Measurements from ENCODE around the gene PRR23E.
A peak's percentile ranks its signal among the peaks of the same experiment; 100 is the strongest.

Gene PRR23E

GRCh38 chr3:127164615-127165014 lies 28.3 kb upstream of the PRR23E start:
- DNase-seq, result no peak

DNA sequence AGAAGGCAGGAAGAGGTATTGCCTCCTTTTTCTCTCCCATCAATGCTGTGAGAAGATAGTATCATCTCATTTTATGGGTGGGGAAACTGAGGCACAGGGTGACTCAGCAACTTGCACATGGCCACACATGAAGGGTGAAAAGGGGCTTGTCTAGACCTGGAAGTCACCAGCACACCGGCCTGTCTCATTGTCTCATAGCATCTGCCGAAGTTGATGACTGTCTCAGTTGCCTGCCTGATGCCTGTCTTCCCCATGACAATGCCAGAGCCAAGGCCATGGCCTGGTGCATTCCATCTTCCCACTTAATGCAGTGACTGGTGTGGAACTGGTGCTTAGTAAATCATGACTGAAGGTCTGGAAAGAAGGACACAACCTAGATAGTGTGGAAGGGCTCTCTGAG lies 27.9 kb upstream of the PRR23E start:
- DNase-seq, result no peak

DNA sequence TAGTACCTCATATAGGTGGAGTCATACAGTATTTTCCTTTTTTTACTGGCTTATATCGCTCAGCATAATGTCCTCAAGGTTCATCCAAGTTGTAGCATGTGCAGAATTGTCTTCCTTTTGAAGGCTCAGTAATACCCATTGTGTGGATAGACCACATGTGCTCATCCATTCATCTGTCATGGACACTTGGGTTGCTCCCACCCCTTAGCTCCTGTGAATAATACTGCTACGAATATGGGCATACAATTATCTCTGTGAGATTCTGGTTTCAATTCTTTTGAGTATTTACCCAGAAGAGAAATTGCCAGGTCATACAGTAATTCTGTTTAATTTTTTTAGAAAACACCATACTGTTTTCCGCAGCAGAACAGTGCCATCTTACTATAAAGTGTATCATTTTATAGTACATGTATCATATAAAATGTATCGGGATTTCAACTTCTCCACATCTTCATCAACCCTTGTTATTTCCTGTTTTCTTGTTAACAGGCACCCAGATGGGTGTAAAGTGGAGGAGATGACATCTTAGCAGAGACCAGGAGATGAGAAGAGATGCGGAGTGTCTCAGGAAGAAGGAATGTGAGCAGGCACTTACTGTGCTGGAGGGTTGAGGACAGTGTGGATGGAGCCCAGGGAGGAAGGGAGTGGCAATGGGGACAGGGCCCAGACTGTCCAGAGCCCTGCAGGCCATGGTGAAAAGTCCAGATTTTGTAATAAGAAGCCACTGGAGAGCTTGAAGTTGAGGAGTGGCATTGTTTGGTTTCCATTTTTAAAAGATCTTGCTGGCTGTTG lies 27.0 kb upstream of the PRR23E start:
- DNase-seq, result no peak

DNA sequence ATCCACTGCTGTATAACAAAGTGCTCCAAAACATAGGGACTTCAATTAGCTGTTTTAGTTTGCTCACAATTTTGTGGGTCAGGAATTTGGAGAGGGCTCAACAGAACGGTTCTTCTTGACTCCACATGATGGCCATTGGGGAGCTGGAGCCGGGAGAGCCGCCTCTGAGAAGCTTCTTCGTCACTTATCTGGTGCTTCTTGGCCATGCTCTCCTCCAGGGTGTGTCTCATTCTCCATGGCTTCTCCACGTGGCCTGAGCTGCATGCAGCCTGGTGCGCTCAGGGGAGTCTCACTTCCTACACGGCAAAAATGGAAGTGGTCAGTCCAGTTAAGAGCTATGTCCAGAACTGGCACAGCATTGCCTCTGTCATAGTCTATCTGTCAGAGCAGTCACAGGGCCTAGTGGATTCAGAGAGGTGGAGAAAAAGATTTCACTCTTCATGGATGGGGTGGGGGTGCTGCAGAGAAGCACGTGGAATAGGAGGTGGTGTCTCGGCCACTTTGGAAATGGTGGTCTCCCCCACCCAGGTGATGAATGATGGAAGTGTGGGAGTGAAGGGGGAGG lies 26.3 kb upstream of the PRR23E start:
- no peak for DNase-seq

DNA sequence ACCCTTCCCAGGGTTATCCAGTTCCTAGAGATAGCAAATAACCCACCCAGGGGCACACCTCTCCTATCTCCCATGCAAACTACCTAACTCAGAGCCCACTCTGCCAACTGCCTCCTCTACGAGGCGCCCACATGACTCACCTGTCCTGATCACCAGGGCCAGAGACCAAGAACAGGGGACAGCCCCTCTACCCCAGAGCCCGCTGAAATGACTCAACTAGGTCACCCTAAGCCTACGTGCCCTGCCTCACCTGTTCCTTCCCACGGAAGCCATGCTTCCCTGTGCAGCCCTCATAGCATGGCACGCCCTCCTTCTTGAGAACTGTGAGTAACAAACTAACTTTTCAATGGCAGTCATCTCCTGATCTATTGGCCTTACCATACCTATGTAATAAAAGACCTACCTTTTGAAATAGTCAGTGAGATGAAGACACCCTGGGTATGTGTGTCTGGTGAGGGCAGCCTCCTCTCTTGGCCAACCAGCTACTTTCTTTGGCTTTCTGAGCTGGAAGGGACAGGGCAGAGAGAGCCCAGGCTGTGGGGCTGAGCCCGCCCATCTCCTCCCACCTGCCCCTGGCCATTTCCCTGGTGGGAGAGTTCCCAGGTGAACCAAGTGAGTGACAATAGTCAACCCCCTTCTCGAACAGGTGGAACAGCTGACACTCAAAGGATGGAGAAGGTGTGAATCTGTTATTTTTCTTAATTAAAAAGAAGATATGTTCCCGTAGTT lies 25.5 kb upstream of the PRR23E start:
- no peak for DNase-seq

DNA sequence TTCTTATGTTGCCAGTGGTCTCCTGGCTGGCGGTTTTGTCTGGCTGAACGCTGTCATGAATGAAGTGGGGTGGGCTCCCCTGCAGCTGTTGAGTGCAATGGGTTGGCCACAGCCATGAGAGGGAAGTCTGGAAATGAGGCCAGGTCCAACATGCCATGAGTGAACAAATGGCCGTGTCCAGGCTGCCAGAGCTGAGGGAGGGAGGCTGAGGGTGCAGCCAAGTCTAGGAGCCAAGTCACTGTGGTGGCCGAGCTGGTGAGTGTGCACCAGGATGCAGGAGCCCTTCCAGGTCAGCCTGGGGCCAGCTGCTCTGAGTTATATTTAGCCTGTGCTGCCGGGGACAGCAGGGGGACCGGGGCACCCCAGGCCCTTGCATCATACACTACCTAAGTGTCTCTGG lies 24.7 kb upstream of the PRR23E start:
- DNase-seq, result no peak

DNA sequence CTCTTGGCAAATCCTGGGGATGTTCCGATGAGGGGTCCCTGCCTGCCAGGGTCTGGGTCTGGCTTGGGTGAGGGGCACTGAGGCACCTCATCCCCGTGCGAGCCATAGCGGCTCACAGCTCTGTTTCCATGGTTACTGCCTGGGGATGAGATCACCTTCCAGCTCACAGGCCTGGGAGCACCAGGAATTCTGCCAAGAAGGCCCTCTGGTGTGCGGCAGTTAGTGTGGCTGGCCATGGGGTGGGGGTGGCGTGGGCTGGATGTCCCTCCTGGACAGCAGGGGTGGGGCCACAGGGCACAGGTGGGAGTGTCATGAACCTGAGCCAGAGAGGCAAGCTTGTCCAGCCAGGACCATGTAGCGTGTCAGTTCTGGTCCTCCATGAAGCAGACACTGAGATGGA lies 22.1 kb upstream of the PRR23E start:
- no peak for DNase-seq

DNA sequence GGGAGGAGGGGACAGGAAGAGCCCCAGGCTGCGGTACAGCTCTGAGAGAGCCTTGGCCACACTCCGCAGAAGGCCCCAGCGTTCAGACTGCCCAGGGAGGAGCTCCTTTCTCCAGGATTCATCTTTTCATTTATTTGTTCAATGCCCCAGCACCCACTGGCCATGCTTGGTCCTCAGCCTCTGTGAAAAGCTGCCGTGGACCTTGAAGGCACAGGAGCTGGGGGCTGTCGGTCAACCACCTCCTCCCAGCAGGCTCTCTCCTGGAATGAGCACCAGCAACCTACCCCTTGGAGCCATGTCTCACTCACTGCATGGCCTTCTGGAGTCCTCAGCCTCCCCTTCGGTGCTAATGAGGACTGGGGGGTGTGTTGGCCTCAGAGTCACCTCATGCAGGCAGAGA lies 21.6 kb upstream of the PRR23E start:
- no peak for DNase-seq

GRCh38 chr3:127171721-127172120 lies 21.2 kb upstream of the PRR23E start:
- no peak for DNase-seq

- DNase-seq, result no peak
Observed at GRCh38 chr3:127172211-127172610, 20.7 kb upstream of the PRR23E start.

DNA sequence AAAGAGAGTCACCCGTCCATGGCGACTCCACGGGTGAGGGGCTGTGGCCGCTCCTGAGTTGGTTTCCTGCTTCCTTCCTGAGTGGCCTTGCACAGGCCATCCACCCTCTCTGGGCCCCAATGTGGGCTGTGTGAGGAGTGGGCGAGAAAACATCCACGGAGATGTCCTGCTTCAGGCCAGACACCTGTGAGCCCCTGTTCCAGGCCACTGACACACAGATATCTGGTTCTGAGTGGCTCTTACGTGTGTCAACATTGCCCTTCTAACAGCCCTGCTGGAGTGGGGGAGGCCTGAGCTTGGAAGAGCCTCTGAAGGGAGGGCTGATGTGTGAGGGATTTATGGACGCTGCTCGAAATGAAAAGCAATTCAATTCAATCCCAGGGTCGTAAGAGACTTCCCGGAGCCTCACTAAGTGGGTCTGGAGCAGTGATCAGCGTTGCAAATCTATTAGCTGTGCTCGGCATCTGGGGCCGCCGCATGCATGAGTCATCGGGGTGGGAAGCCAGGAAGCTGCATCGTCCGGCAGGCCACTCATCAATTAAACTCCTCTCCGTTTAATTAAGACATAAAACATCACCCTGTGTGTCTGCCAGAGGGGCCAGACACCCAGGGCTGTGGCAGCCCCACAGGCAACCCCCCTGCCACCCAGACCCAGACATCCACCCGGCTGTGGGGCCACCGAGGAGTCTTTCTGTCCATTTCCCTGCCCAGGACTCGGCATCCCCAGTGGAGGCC lies 20.0 kb upstream of the PRR23E start:
- peak; percentile 42 for DNase-seq

GRCh38 chr3:127173516-127174166 lies 19.3 kb upstream of the PRR23E start:
- DNase-seq, result no peak

DNA sequence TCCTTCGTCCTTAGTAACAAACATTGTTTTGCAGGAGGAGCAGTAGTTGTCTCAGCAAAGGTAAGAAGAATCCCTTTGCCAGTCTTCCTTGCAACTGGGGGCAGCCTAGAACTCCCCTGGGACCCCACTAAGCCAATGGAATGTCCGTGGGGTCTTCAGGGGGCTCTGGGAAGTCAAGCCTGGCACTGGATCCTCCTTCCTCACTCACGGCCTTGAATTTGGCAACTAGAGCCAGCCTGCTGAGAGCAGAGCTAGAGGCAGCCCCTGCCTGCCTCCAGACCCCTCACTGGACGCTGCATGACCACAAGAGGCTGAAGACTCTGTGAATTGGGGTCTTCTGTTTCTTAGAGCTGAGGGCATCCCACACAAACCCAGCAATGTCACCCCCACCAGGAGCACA lies 18.6 kb upstream of the PRR23E start:
- DNase-seq, result no peak

GRCh38 chr3:127174715-127175140 lies 18.2 kb upstream of the PRR23E start:
- no peak for DNase-seq

DNA sequence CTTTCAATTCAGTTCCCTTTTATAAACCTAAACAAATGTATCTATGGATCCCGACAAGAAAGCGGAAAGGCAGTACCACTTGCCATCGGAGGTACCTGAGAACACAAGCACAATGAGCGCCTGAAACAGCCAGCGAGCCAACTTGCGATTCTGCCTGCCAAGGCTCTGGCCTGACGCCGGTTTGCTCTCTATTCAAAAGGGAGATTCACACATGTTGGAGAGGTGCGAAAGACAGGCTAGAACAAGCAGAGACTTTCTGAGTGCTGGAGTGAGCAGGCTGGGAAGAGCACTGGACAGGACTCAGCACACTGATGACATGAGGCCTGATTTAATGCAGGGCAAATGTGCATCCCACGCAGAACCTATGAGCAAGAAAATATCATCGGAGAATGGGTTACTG lies 17.7 kb upstream of the PRR23E start:
- DNase-seq, result no peak

- no peak for DNase-seq
Observed at GRCh38 chr3:127177226-127177625, 15.7 kb upstream of the PRR23E start.

DNA sequence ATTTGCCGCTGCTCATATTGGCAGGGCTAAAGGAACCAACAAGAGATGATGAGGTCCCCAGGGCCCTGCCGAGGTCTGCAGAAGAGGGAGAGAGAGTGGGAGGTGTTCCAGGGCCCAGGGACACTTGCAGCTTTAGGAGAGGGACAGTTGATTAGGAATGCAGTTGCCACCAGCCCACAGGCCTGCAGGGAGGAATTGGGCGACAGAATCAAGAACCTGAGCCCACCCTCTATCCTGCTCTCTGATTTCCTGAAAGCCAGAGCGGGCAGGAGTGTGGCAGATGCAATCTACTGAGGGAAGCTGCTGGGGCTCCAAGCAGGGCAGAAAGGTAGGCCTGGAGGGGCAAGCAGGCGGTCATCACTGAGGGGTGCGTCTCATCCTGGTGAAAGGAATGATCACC lies 12.1 kb upstream of the PRR23E start:
- no peak for DNase-seq

DNA sequence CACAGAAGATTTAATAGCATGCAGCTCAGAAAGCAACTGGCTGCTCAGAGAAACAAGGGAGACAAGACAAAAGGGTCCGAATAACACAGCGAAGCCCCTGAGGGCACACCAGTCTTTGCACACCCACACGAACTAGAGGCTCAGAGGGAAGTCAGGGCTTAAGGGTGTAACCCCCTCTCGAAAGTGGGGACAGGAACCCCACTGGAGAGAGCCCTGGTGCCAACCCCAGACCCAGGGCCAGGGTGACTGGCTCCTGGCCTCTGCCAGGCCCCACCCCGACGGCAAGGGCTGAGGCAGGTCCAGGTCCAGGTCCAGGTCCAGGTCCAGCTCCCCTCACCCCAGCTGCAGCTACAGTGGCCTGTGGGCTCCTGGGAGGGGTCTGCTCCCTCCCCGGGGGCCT lies 10.5 kb upstream of the PRR23E start:
- DNase-seq, result no peak

DNA sequence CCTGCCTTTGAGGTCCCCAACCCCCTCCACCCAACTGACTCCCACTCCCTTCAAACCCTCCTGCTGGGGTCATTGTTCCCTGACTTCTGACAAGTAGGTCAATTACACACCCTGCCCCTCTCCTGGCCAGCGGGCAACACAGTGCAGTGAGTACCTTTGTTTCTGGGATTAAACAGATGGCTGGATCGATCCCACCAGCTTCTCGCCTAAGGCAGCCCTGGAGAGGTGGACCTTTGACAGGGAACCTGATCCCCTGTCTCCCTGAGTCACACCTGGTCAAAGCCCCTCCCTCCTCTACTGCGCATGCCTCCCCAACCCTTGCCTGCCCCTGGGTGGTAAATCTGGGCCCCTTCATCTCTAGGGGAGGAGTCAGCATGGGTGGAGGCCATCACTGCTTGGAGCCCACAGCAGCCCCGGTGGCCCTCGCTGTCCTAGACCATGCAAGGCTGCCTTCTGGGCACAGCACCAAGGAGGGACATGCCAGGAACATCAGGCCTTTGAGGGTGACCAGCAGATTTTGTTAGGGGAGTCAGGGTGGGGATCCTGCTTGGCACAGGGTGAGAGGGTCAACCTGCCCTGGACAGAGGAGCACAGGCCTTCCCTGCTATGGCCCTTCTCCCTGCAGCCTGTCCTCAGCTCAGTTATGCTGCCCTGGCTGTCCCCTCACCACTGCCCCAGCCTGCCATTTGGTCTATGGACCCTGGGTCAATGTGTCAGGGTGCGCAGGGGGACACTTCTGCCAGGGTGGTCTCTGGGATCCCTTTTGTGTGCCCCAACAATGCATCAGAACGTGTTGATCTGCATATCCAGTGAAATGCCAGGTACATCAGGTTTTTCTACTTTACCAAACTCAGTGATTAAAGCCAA lies 9.8 kb upstream of the PRR23E start:
- no peak for DNase-seq

- no peak for DNase-seq
Observed at GRCh38 chr3:127183931-127184869, 8.7 kb upstream of the PRR23E start.

Data from right kidney (tissue), 1 donor.